ENCODE results near the gene EIF4A3. TPM values are rescaled to one million over a fixed set of nuclear protein-coding genes. Genes with fewer than 3 reads are reported as not detected.

The EIF4A3 gene
- total RNA-seq, 1 experiment from 2014 or later = 362 TPM

DNA sequence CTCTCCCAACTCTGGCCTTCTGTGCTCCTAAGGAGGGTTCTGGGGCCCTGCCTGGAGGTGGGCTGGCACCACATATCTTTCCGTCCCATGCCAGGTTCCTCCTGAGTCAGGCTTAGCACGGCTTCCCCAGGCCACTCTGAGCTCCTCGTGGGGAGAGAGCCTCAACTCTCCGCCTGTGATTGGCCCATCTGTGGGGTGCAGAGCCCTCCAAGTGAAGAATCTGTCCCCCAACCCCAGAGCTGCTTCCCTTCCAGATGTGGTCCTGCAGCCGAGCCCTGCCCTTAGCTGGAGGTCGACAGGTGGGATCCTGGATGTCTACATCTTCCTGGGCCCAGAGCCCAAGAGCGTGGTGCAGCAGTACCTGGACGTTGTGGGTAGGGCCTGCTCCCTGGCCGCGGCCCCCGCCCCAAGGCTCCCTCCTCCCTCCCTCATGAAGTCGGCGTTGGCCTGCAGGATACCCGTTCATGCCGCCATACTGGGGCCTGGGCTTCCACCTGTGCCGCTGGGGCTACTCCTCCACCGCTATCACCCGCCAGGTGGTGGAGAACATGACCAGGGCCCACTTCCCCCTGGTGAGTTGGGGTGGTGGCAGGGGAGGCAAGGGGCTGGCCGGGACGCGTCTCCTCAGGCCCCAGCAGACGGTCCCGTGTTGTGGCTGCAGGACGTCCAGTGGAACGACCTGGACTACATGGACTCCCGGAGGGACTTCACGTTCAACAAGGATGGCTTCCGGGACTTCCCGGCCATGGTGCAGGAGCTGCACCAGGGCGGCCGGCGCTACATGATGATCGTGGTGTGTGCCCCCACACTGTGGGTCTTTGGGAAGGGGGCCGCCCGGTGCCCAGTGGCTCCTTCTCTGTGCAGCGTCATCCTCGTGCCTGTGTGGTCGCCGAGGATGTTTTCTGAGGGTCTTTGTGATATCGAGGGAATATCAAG lies 38.6 kb downstream of the EIF4A3 start:
- Histone ChIP-seq H3K27ac (no peak overlapping the region), H3K36me3 (no peaks in the 10 kb centered on the region), H3K27me3 (no peaks in the 10 kb centered on the region), H3K4me3 (no peak overlapping the region), H3K9me3 (replicated peaks) (no peaks in the 10 kb centered on the region), H3K4me1 (peaks cover 8% of the 10 kb centered on the region)
- DNase-seq = no peak

DNA sequence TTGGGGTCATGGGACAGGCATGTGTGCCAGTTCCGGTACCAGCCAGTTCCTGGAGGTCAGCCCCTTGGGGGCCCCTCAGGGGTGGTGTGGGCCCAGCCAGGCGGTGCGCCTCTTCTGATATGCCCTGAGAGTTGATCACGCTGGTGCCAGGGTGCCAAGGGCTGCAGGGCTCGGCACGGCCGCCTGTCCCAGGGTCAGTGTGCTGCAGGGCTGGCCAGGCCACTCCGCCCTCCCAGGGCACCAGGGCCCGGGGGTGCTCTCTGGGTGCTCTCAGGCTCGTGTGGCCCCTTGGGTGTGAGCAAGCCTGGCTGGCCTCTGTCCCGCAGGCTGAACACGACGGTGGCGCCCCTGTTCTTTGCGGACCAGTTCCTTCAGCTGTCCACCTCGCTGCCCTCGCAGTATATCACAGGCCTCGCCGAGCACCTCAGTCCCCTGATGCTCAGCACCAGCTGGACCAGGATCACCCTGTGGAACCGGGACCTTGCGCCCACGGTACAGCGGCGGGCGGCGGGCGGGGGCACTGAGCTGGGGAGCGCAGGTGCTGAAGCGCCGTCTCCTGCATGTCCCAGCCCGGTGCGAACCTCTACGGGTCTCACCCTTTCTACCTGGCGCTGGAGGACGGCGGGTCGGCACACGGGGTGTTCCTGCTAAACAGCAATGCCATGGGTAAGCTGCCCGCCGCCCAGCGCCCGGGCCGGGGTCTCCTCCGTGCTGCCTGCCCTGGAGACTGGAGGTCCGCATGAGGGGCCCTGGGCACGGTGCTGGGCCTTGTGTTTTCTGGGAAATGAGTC lies 39.5 kb downstream of the EIF4A3 start:
- H3K4me3 ChIP-seq = no peak overlapping the region
- no peaks in the 10 kb centered on the region for H3K36me3 ChIP-seq
- peaks cover 11% of the 10 kb centered on the region for H3K4me1 ChIP-seq
- no peak for DNase-seq
- no peak overlapping the region for H3K27ac ChIP-seq
- no peaks in the 10 kb centered on the region for H3K9me3 ChIP-seq (replicated peaks)
- H3K27me3 ChIP-seq = no peaks in the 10 kb centered on the region

GRCh38 chr17:80106751-80107150 lies 40.2 kb downstream of the EIF4A3 start:
- H3K4me1 ChIP-seq = peaks cover 16% of the 10 kb centered on the region
- no peaks in the 10 kb centered on the region for H3K9me3 ChIP-seq (replicated peaks)
- no peak overlapping the region for H3K4me3 ChIP-seq
- no peaks in the 10 kb centered on the region for H3K27me3 ChIP-seq
- no peak for DNase-seq
- no peaks in the 10 kb centered on the region for H3K36me3 ChIP-seq
- H3K27ac ChIP-seq = no peak overlapping the region

DNA sequence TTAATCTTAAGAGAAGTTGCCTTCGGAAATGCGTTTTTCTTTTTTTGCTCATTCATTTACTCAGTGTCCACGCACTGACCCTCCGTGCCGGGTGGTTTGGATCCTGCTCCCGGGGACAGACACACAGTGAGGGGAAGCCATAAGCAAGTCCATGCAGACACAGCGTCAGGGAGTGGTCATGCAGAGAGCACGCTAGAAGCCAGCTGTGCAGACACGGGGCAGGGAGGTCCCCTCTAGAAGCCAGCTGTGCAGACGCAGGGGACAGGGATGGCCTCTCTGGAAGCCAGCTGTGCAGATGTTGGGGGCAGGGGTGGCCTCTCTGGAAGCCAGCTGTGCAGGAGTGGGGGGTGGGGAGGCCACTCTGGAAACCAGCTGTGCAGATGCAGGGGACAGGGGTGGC lies 40.8 kb downstream of the EIF4A3 start:
- Histone ChIP-seq H3K36me3 (no peaks in the 10 kb centered on the region), H3K9me3 (replicated peaks) (no peaks in the 10 kb centered on the region), H3K27ac (no peak overlapping the region), H3K27me3 (no peaks in the 10 kb centered on the region), H3K4me3 (no peak overlapping the region), H3K4me1 (peaks cover 16% of the 10 kb centered on the region)
- DNase-seq = peak; percentile 57 to 77

DNA sequence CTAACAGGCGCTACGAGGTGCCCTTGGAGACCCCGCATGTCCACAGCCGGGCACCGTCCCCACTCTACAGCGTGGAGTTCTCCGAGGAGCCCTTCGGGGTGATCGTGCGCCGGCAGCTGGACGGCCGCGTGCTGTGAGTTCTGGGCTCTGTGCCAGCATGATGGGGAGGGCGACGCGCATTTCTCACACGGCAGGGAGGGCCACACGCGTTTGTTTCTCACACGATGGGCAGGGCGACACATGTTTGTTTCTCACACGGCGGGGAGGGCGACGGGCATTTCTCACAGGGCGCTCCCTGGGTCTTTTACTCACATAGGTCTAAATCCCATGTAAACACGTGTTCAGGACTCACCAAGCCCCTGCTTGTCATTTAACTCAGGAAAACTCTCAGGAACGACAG lies 41.2 kb downstream of the EIF4A3 start:
- DNase-seq = peak; percentile 71 to 81
- Histone ChIP-seq H3K4me3 (no peak overlapping the region), H3K9me3 (replicated peaks) (no peaks in the 10 kb centered on the region), H3K4me1 (peaks cover 17% of the 10 kb centered on the region), H3K27me3 (no peaks in the 10 kb centered on the region), H3K36me3 (no peaks in the 10 kb centered on the region), H3K27ac (no peak overlapping the region)

GRCh38 chr17:80104956-80105375 lies 42.0 kb downstream of the EIF4A3 start:
- peaks cover 20% of the 10 kb centered on the region for H3K4me1 ChIP-seq
- H3K36me3 ChIP-seq = no peaks in the 10 kb centered on the region
- no peak for DNase-seq
- H3K27me3 ChIP-seq = no peaks in the 10 kb centered on the region
- no peak overlapping the region for H3K27ac ChIP-seq
- no peak overlapping the region for H3K4me3 ChIP-seq
- no peaks in the 10 kb centered on the region for H3K9me3 ChIP-seq (replicated peaks)

DNA sequence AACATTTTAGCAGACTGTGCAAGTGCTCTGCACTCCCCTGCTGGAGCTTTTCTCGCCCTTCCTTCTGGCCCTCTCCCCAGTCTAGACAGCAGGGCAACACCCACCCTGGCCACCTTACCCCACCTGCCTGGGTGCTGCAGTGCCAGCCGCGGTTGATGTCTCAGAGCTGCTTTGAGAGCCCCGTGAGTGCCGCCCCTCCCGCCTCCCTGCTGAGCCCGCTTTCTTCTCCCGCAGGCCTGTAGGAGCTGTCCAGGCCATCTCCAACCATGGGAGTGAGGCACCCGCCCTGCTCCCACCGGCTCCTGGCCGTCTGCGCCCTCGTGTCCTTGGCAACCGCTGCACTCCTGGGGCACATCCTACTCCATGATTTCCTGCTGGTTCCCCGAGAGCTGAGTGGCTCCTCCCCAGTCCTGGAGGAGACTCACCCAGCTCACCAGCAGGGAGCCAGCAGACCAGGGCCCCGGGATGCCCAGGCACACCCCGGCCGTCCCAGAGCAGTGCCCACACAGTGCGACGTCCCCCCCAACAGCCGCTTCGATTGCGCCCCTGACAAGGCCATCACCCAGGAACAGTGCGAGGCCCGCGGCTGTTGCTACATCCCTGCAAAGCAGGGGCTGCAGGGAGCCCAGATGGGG lies 42.5 kb downstream of the EIF4A3 start:
- no peaks in the 10 kb centered on the region for H3K36me3 ChIP-seq
- no peak for DNase-seq
- no peak overlapping the region for H3K4me3 ChIP-seq
- no peaks in the 10 kb centered on the region for H3K27me3 ChIP-seq
- H3K4me1 ChIP-seq = peaks cover 20% of the 10 kb centered on the region
- no peaks in the 10 kb centered on the region for H3K9me3 ChIP-seq (replicated peaks)
- no peak overlapping the region for H3K27ac ChIP-seq

- Histone ChIP-seq H3K4me3 (no peak overlapping the region), H3K27ac (no peak overlapping the region), H3K9me3 (replicated peaks) (no peaks in the 10 kb centered on the region), H3K27me3 (no peaks in the 10 kb centered on the region), H3K4me1 (peaks cover 20% of the 10 kb centered on the region), H3K36me3 (no peaks in the 10 kb centered on the region)
- no peak for DNase-seq
Observed at GRCh38 chr17:80103449-80104085, 43.4 kb downstream of the EIF4A3 start.

DNA sequence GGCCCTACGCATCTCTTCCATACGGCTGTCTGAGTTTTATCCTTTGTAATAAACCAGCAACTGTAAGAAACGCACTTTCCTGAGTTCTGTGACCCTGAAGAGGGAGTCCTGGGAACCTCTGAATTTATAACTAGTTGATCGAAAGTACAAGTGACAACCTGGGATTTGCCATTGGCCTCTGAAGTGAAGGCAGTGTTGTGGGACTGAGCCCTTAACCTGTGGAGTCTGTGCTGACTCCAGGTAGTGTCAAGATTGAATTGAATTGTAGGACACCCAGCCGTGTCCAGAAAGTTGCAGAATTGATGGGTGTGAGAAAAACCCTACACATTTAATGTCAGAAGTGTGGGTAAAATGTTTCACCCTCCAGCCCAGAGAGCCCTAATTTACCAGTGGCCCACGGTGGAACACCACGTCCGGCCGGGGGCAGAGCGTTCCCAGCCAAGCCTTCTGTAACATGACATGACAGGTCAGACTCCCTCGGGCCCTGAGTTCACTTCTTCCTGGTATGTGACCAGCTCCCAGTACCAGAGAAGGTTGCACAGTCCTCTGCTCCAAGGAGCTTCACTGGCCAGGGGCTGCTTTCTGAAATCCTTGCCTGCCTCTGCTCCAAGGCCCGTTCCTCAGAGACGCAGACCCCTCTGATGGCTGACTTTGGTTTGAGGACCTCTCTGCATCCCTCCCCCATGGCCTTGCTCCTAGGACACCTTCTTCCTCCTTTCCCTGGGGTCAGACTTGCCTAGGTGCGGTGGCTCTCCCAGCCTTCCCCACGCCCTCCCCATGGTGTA lies 44.1 kb downstream of the EIF4A3 start:
- H3K27ac ChIP-seq = peak overlapping the region; percentile 68; the same call in 1 of the 2 replicates
- no peak for DNase-seq
- H3K4me1 ChIP-seq = peaks cover 27% of the 10 kb centered on the region
- no peaks in the 10 kb centered on the region for H3K27me3 ChIP-seq
- no peaks in the 10 kb centered on the region for H3K36me3 ChIP-seq
- H3K4me3 ChIP-seq = peak overlapping the region; percentile 73
- no peaks in the 10 kb centered on the region for H3K9me3 ChIP-seq (replicated peaks)

- H3K27me3 ChIP-seq = no peaks in the 10 kb centered on the region
- DNase-seq = peak; percentile 64 to 73
- H3K36me3 ChIP-seq = no peaks in the 10 kb centered on the region
- peak overlapping the region; percentile 73 for H3K4me3 ChIP-seq
- H3K27ac ChIP-seq = peak overlapping the region; percentile 68
- H3K9me3 ChIP-seq (replicated peaks) = no peaks in the 10 kb centered on the region
- H3K4me1 ChIP-seq = peaks cover 34% of the 10 kb centered on the region
Observed at GRCh38 chr17:80101946-80102663, 44.8 kb downstream of the EIF4A3 start.

DNA sequence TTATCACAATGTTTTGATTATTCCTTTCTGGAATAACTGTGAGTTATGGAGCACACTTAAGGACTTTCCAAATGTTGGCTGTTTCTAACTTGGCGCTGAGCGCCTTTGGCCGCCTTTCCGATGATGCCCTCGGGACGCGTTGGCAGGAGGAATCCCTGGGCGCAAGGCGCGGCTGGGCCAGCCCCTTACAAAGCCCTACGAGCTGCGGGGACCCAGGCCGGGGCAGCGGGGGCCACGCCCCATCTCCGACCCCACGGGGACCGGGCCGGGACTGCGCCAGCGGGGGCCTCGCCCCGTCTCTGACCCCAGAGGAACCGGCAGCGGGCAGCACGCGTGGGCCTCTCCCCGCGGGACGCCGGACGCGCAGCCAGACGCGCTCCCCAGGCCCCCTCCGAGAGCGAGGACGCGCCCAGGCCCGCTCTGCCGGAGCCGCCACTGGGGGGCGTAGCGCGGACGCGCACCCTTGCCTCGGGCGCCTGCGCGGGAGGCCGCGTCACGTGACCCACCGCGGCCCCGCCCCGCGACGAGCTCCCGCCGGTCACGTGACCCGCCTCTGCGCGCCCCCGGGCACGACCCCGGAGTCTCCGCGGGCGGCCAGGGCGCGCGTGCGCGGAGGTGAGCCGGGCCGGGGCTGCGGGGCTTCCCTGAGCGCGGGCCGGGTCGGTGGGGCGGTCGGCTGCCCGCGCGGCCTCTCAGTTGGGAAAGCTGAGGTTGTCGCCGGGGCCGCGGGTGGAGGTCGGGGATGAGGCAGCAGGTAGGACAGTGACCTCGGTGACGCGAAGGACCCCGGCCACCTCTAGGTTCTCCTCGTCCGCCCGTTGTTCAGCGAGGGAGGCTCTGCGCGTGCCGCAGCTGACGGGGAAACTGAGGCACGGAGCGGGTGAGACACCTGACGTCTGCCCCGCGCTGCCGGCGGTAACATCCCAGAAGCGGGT lies 45.6 kb downstream of the EIF4A3 start, which contains the start of gene GAA:
Gene GAA (plus strand): TSS at position 571 of the 935 bp plus-strand sequence. CDS start 3,006 bp downstream, outside the sequence.
- H3K36me3 ChIP-seq = no peaks in the 10 kb centered on the region
- H3K9me3 ChIP-seq (replicated peaks) = no peaks in the 10 kb centered on the region
- H3K4me1 ChIP-seq = peaks cover 43% of the 10 kb centered on the region
- DNase-seq = peak; percentile 93 to 96
- peak within 1 kb of the TSS; percentile 82 for H3K27ac ChIP-seq
- H3K4me3 ChIP-seq = peak within 1 kb of the TSS; percentile 73
- no peaks in the 10 kb centered on the region for H3K27me3 ChIP-seq

DNA sequence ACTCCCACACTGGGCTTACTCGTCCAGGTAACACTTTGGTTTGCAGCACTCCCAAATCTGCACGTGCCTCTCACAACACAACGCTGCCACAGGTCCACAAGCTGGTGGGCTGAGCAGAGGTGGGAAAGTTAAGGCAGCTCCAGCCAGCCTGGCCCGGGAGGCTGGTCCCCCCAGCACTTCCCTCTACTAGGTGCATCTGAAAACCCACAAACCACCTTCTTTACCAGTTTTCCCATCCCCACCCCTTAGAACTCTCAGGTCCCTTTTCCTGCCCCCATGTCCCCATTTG lies 46.9 kb downstream of the EIF4A3 start:
- no peaks in the 10 kb centered on the region for H3K27me3 ChIP-seq
- DNase-seq = no peak
- peaks cover 39% of the 10 kb centered on the region for H3K4me1 ChIP-seq
- no peaks in the 10 kb centered on the region for H3K36me3 ChIP-seq
- H3K27ac ChIP-seq = no peak overlapping the region
- H3K9me3 ChIP-seq (replicated peaks) = no peaks in the 10 kb centered on the region
- no peak overlapping the region for H3K4me3 ChIP-seq
